ENCODE measurements around the gene KCNJ1. TPM values are rescaled to one million over a fixed set of nuclear protein-coding genes. Genes with fewer than 3 reads are reported as not detected.

Gene KCNJ1
- total and polyA plus RNA-seq, 12 donors = 0.01 to 0.29 (median 0.13) TPM; not detected in 7

DNA sequence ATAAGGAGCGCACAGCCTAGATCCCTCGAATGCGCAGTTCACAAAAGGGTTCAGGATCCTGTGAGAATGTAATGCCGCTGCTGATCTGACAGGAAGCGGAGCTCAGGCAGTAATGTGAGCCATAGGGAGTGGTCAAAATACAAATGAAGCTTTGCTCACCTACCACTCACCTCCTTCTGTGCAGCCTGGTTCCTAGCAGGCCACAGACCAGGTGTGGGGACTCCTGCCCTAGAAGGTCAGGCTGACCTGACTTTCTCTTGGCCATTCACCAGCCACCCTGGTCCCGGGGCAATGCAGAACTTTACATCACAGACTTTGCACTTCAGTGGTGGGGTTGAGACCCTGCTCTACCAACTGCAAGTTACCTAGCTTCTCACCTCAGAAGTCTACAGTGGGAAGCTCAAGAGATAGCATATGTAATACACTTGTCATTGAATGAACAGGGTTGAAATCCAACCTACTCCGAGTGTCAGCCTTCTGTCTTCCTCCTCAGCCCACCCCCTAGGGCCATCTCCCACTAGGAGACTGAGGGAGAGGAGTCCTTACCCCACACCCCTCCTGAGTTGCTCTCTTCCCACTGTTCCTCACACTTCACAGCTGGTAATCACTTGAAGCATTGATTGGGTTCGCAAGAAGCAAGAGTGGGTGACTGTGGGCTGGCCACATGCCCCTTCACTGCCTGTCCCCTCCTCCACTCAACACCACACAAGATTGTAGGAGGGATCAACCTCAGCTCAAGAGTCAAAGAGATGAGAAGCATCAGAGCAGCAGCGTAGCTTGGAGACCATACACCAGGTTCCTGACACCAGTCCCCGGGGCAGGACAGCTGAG is 2.0 kb upstream of the KCNJ1 start:
- 95 to 97% methylated on average over 10 of the region's 10 CpGs for WGBS, 2 donors
- intact Hi-C loops (cut with DNase I) = no loop called here
- no peak overlapping the region for H3K4me3 ChIP-seq
- DNase-seq (no peak), ATAC-seq (no peak)
- H3K4me1 ChIP-seq = no peaks in the 10 kb centered on the region
- no peaks in the 10 kb centered on the region for H3K27me3 ChIP-seq
- H3K27ac ChIP-seq = no peak overlapping the region
- TF ChIP-seq, protein P1, sequence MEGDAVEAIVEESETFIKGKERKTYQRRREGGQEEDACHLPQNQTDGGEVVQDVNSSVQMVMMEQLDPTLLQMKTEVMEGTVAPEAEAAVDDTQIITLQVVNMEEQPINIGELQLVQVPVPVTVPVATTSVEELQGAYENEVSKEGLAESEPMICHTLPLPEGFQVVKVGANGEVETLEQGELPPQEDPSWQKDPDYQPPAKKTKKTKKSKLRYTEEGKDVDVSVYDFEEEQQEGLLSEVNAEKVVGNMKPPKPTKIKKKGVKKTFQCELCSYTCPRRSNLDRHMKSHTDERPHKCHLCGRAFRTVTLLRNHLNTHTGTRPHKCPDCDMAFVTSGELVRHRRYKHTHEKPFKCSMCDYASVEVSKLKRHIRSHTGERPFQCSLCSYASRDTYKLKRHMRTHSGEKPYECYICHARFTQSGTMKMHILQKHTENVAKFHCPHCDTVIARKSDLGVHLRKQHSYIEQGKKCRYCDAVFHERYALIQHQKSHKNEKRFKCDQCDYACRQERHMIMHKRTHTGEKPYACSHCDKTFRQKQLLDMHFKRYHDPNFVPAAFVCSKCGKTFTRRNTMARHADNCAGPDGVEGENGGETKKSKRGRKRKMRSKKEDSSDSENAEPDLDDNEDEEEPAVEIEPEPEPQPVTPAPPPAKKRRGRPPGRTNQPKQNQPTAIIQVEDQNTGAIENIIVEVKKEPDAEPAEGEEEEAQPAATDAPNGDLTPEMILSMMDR (IDR thresholded peaks at IDR 0.05) = no peak
- H3K36me3 ChIP-seq = no peaks in the 10 kb centered on the region
- H3K9me3 ChIP-seq = no peaks in the 10 kb centered on the region

DNA sequence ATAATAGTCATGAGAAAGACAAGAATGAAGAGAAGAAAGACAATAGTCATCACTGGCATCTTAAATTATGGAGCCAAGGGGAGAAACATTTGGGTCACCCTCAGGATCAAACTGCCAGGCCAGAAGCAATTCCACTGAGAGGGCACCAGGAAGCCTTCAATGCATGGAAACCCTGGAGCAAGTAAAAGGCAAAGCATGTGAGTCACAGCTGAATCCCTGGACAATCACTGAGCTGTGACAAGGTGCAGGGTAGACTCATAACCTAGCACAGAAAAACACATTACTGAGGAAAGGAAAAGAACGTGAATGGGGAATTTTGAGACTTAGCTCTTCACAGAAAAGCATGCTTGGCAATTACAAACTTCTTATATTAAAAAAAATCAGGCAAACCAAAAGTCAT is 1.6 kb downstream of the KCNJ1 start:
- peaks cover 0 to 8% (median under 1%) of the 10 kb centered on the region in 9 donors for H3K4me1 ChIP-seq
- no peaks in the 10 kb centered on the region for H3K9me3 ChIP-seq
- no peaks in the 10 kb centered on the region for H3K36me3 ChIP-seq
- intact Hi-C loops (cut with DNase I) = no loop called here
- H3K27me3 ChIP-seq = no peaks in the 10 kb centered on the region
- no peak for DNase-seq
- no peak for ATAC-seq
- no peak overlapping the region for H3K4me3 ChIP-seq
- 94 to 100% methylated on average over 1 of the region's 1 CpG for WGBS, 2 donors
- no peak overlapping the region for H3K27ac ChIP-seq
- TF ChIP-seq, protein P1 (IDR thresholded peaks at IDR 0.05) = no peak

DNA sequence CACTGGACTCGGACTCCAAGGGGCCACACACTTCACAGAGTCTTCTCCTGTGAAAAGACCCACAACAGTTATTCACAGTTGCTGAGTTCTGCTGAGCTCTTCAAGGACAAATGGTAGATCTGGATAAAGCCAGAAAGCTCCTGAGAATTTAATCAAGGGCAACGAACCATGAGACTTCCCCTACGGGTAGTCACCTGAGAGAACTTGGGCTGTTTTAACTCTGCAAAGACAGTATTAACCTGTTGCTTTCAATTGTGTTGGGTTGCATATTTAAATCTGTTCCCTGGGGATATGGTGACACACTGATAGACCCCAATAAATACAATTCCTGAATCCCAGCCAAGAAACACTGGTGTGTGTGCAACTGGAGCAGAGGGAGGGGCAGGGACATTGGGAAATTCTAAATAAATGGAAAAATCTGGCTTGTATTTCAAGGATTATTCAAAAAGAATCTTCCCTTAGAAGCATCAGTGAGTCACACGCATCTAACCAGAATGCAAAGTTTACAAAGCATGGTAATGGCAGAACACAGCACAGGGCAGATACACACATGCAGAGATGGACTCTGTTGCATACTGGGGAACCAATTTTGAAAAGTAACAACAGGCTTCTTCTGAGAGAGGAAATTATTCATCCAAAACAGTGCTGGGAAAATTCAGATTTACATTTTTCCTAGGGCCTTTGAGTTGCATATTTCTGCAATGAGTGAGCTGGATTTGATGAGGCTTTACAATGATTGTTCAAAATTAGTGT is 4.0 kb downstream of the KCNJ1 start:
- WGBS, 2 donors = 75 to 76% methylated on average over 4 of the region's 4 CpGs
- Histone ChIP-seq H3K27ac (no peak overlapping the region), H3K27me3 (no peaks in the 10 kb centered on the region), H3K36me3 (no peaks in the 10 kb centered on the region), H3K4me1 (peaks cover 5 to 15% (median 10%) of the 10 kb centered on the region in 9 donors), H3K9me3 (no peaks in the 10 kb centered on the region), H3K4me3 (no peak overlapping the region)
- intact Hi-C loops (cut with DNase I) = loop anchor here in 2 of 10 donors (5.0 kb wide), 2 partner anchors 691 to 831 kb away; no protein-coding TSS in a partner anchor
- DNase-seq (no peak), ATAC-seq (no peak)
- TF ChIP-seq, protein P1 (IDR thresholded peaks at IDR 0.05) = no peak

DNA sequence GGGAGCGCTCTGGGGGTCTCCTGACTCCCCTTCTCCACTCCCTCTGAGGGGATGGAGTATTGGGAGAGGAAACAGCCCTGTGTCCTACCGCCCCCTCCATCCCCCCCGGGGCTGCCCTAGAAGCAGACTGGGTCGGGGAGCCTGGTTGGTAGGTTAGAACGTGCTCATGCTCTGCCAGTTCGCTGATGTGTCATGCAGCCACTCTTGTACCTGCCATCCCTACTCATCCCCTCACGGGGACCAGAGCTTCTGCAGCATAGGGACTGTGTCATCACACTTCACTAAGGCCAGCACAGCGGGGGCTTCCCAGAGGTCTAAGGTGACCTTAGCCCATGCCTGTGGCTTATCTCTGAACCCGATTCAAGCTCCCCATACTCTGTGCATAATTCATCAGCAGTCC is 4.7 kb downstream of the KCNJ1 start:
- 94 to 95% methylated on average over 9 of the region's 9 CpGs for WGBS, 2 donors
- intact Hi-C loops (cut with DNase I) = loop anchor here in 2 of 10 donors (5.0 kb wide), 2 partner anchors 690 to 830 kb away; no protein-coding TSS in a partner anchor

More for the DNA sequence above, 4.7 kb downstream of the KCNJ1 start:
- TF ChIP-seq, protein P1 (IDR thresholded peaks at IDR 0.05) = no peak
- Histone ChIP-seq H3K27me3 (no peaks in the 10 kb centered on the region), H3K4me1 (peaks cover 5 to 15% (median 10%) of the 10 kb centered on the region in 9 donors), H3K27ac (no peak overlapping the region), H3K4me3 (no peak overlapping the region), H3K36me3 (no peaks in the 10 kb centered on the region), H3K9me3 (no peaks in the 10 kb centered on the region)
- DNase-seq (no peak), ATAC-seq (no peak)

Measured in heart right ventricle (tissue), 16 donors.